ENCODE measurements around the gene CHRM4.

CHRM4 gene

DNA sequence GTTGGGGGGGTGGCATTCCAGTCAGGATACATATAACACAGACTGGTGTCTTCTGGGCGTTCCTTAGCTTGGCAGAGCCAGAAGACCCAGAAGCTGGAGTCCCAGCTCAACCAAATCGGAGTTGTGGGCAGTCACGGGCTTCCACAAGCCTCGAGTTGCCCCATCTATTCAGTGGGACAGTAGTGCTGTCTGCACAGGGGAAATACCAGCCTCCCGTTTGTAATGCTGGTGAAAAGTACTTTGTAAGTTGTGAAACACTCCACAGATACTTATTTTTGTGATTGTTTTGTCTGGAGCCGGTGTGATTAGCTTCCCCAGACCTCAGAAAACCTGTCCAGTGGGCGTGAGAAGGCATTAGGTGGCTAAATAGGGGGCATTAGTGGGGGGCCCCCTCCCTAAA is 30.7 kb downstream of the CHRM4 start:
- H3K27me3 ChIP-seq (ENCODE audit: control insufficient read depth, insufficient read depth, low read length): no peaks in the 10 kb centered on the region
- no peaks in the 10 kb centered on the region for H3K9me3 ChIP-seq (ENCODE audit: control insufficient read depth, low read length)
- H3K4me2 ChIP-seq (ENCODE audit: low read length): peak overlapping the region; percentile 74
- H3K4me3 ChIP-seq (ENCODE audit: low read depth, low read length): peak overlapping the region; percentile 29
- peaks cover 35% of the 10 kb centered on the region for H3K4me1 ChIP-seq
- peak overlapping the region; percentile 73 for H2AFZ ChIP-seq
- no peaks in the 10 kb centered on the region for H3K36me3 ChIP-seq (ENCODE audit: control insufficient read depth, insufficient read depth, low read length)
- peak overlapping the region; percentile 97 for H3K27ac ChIP-seq
- TF ChIP-seq, protein P1, sequence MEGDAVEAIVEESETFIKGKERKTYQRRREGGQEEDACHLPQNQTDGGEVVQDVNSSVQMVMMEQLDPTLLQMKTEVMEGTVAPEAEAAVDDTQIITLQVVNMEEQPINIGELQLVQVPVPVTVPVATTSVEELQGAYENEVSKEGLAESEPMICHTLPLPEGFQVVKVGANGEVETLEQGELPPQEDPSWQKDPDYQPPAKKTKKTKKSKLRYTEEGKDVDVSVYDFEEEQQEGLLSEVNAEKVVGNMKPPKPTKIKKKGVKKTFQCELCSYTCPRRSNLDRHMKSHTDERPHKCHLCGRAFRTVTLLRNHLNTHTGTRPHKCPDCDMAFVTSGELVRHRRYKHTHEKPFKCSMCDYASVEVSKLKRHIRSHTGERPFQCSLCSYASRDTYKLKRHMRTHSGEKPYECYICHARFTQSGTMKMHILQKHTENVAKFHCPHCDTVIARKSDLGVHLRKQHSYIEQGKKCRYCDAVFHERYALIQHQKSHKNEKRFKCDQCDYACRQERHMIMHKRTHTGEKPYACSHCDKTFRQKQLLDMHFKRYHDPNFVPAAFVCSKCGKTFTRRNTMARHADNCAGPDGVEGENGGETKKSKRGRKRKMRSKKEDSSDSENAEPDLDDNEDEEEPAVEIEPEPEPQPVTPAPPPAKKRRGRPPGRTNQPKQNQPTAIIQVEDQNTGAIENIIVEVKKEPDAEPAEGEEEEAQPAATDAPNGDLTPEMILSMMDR (IDR thresholded peaks at IDR 0.05): no peak
- H3K9ac ChIP-seq: no peak overlapping the region
- H3K79me2 ChIP-seq: peaks cover 20% of the 10 kb centered on the region

DNA sequence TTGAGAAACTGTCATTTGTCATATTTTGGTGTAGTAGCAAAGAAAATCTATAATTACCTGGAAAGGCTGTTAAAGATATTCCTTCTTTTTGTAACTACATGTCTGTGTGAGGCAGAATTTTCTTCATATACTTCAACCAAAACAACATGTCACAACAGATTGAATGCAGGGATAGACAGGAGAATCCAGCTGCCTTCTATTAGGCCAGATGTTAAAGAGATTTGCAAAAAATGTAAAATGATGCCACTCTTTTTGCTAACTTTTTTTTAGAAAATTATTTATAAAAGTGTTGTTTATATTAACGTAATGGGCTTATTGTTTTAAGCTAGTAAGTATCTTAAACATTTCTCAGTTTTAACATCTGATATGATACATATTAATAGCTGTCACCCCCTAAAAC is 31.6 kb downstream of the CHRM4 start:
- no peak overlapping the region for H3K4me3 ChIP-seq (ENCODE audit: low read depth, low read length)
- H2AFZ ChIP-seq: no peak overlapping the region
- H3K9me3 ChIP-seq (ENCODE audit: control insufficient read depth, low read length): no peaks in the 10 kb centered on the region
- H3K4me1 ChIP-seq: peaks cover 35% of the 10 kb centered on the region
- no peaks in the 10 kb centered on the region for H3K27me3 ChIP-seq (ENCODE audit: control insufficient read depth, insufficient read depth, low read length)
- H3K9ac ChIP-seq: no peak overlapping the region
- TF ChIP-seq, protein P1 (IDR thresholded peaks at IDR 0.05): no peak
- no peak overlapping the region for H3K4me2 ChIP-seq (ENCODE audit: low read length)
- peaks cover 20% of the 10 kb centered on the region for H3K79me2 ChIP-seq
- no peak overlapping the region for H3K27ac ChIP-seq
- no peaks in the 10 kb centered on the region for H3K36me3 ChIP-seq (ENCODE audit: control insufficient read depth, insufficient read depth, low read length)

DNA sequence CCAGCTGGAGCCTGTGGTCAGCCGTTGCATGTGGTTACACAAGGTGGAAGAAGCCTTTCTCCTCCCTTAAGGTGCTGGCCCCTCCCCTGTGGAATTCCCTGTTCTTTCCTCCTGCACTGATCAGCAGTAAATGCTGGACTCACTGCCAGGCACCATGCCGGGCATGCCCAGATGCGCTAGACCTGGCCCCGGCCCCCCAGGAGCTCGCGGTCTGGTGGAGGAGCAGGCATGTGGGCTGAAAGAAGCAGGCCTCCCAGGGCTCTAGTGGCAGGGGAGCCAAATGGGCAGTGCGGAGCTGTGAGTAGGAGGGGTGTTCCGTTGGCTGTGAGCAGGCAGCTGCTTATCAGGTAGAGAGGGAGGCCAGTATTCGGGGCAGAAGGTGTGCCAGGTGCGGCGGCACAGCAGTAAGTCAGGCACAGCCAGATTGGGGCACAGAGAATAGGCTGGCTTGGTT is 34.1 kb downstream of the CHRM4 start:
- H3K27me3 ChIP-seq (ENCODE audit: control insufficient read depth, insufficient read depth, low read length): no peaks in the 10 kb centered on the region
- peaks cover 22% of the 10 kb centered on the region for H3K4me1 ChIP-seq
- H3K4me3 ChIP-seq (ENCODE audit: low read depth, low read length): peak overlapping the region; percentile 11
- no peak overlapping the region for H3K9ac ChIP-seq
- H3K79me2 ChIP-seq: peaks cover 15% of the 10 kb centered on the region
- no peaks in the 10 kb centered on the region for H3K36me3 ChIP-seq (ENCODE audit: control insufficient read depth, insufficient read depth, low read length)
- TF ChIP-seq, protein P1 (IDR thresholded peaks at IDR 0.05): no peak
- H3K4me2 ChIP-seq (ENCODE audit: low read length): peak overlapping the region; percentile 31
- peak overlapping the region; percentile 62 for H2AFZ ChIP-seq
- H3K27ac ChIP-seq: peak overlapping the region; percentile 74
- no peaks in the 10 kb centered on the region for H3K9me3 ChIP-seq (ENCODE audit: control insufficient read depth, low read length)

DNA sequence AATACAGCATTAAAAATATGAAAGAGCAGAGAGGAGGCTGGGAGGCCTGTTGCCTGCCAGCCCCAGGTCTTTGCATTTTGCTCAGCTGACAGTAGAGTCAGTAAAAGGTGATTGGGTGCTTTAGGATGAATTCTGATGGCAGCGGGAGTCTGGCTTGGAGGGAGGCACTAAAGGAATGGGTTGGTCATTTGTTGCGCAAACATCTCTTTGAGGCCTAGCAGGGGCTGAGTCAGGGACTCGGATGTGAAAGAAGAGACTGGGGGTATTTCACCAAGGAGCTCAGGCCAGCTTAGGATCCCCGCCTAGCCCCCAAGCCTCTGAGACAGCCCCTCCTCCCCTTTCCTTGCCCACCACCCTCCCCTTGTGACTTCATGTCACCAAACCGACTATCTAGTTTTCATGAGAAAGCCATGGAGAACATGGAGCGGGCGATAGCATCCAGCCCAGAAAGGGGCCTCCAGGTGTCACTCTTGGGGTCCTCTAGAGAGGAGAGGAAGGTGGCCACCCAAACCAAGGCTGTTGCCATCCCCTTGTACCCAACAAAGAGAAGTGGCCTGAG is 34.6 kb downstream of the CHRM4 start:
- Histone ChIP-seq H3K9ac (no peak overlapping the region), H3K27ac (peak overlapping the region; percentile 74), H3K27me3 (ENCODE audit: control insufficient read depth, insufficient read depth, low read length) (no peaks in the 10 kb centered on the region), H3K9me3 (ENCODE audit: control insufficient read depth, low read length) (no peaks in the 10 kb centered on the region), H3K79me2 (peaks cover 13% of the 10 kb centered on the region), H3K4me1 (peaks cover 18% of the 10 kb centered on the region), H3K4me3 (ENCODE audit: low read depth, low read length) (no peak overlapping the region), H3K36me3 (ENCODE audit: control insufficient read depth, insufficient read depth, low read length) (no peaks in the 10 kb centered on the region), H2AFZ (no peak overlapping the region), H3K4me2 (ENCODE audit: low read length) (no peak overlapping the region)
- TF ChIP-seq, protein P1 (IDR thresholded peaks at IDR 0.05): no peak

DNA sequence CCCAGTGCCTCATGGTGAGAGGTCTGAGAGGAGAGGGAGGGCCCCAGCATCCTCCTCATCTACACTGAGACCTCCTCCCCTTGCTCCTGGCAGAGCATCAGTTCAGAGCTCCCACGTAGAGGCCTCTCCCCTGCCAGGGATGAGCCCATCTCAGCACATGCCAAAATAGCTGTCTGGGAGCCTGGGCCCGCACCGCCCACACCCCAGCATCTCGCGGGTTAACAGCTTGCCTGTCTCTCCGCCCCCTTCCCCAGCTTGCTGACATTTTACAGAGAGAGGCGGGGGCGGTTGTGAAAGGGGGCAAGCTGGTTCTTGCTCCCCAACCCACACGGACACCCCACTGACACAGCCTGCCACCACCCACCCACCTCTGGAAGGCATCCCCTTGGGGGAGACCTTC is 37.9 kb downstream of the CHRM4 start:
- Histone ChIP-seq H3K9ac (no peak overlapping the region), H3K79me2 (peaks cover 17% of the 10 kb centered on the region), H2AFZ (no peak overlapping the region), H3K27me3 (ENCODE audit: control insufficient read depth, insufficient read depth, low read length) (no peaks in the 10 kb centered on the region), H3K4me2 (ENCODE audit: low read length) (no peak overlapping the region), H3K9me3 (ENCODE audit: control insufficient read depth, low read length) (no peaks in the 10 kb centered on the region), H3K27ac (no peak overlapping the region), H3K4me3 (ENCODE audit: low read depth, low read length) (no peak overlapping the region), H3K4me1 (peaks cover 13% of the 10 kb centered on the region), H3K36me3 (ENCODE audit: control insufficient read depth, insufficient read depth, low read length) (no peaks in the 10 kb centered on the region)
- TF ChIP-seq, protein P1 (IDR thresholded peaks at IDR 0.05): no peak
